Bronchial epithelial cell (primary cell): ENCODE data around the gene PAX7. TPM values are rescaled to one million over a fixed set of nuclear protein-coding genes. Genes with fewer than 3 reads are reported as not detected.

Source experiments
- DNase-seq: peaks from one replicate; pipeline ENCODE4 v3.0.0-alpha.2; 2010; ENCODE audit warnings: low read depth
- FAIRE-seq: peaks from 2 replicates; lab custom pipeline; 2011; peaks lifted over from hg19 to GRCh38; lab: Jason Lieb, UNC
- H3K27me3 ChIP-seq: 2 replicates; pipeline ENCODE4 v1.5.1; 2011; ENCODE audit warnings: low read length; ENCODE audit not compliant: control insufficient read depth, insufficient read depth
- H3K36me3 ChIP-seq: 2 replicates; pipeline ENCODE4 v1.5.1; 2011; ENCODE audit warnings: low read length; ENCODE audit not compliant: control insufficient read depth, insufficient read depth
- H3K4me3 ChIP-seq: 2 replicates; pipeline ENCODE4 v1.5.1; 2011; ENCODE audit warnings: mild to moderate bottlenecking, low read depth, low read length, control low read depth
- CTCF ChIP-seq: IDR thresholded peaks from 2 replicates; pipeline ENCODE4 v1.5.1; 2011; ENCODE audit warnings: mild to moderate bottlenecking, moderate library complexity, low read length, control low read depth, inconsistent platforms; ENCODE audit not compliant: insufficient read depth, severe bottlenecking
- total RNA-seq: library from RNA; depleted of rRNA; stranded (reverse); fragments of >200 nt; gene quantifications from 2 replicates; pipeline ENCODE4 v1.2.1, GENCODE V29; 2014

Gene PAX7
- total RNA-seq, 1 donor from 2014 or later = not detected

GRCh38 chr1:18750600-18750999 lies 120.0 kb downstream of the PAX7 start:
- Histone ChIP-seq H3K36me3 (no peaks in the 10 kb centered on the region), H3K4me3 (no peak overlapping the region), H3K27me3 (peaks cover 2% of the 10 kb centered on the region)
- FAIRE-seq (no peak), DNase-seq (no peak)
- no peak for TF ChIP-seq CTCF

GRCh38 chr1:18751425-18751824 lies 120.8 kb downstream of the PAX7 start:
- Histone ChIP-seq H3K27me3 (peaks cover 2% of the 10 kb centered on the region), H3K36me3 (no peaks in the 10 kb centered on the region), H3K4me3 (no peak overlapping the region)
- FAIRE-seq = no peak
- DNase-seq = no peak
- no peak for TF ChIP-seq CTCF

DNA sequence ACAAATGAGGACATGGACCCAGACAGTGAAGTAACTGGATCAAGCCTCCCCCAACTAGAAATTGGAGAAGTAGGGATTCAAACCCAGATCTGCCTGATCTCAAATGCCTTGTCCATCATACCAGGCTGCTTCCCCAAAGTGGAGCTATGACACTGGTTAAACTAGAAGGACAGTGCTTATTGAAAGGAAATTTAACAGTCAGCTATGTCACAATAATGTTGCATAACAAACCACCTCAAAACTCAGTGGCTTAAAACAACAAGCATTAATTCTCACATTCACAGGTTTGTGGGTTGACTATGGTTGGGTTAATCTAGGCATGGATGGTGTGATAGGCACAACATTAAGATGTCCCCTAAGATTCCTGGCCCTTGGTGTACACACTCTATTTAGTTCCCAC lies 121.8 kb downstream of the PAX7 start:
- no peak for FAIRE-seq
- H3K27me3 ChIP-seq = peaks cover 2% of the 10 kb centered on the region

GRCh38 chr1:18760156-18760555 lies 129.5 kb downstream of the PAX7 start:
- H3K36me3 ChIP-seq = no peaks in the 10 kb centered on the region
- FAIRE-seq = no peak
- H3K4me3 ChIP-seq = no peak overlapping the region
- DNase-seq = no peak
- TF ChIP-seq CTCF = no peak
- H3K27me3 ChIP-seq = no peaks in the 10 kb centered on the region

More for the DNA sequence above, 121.8 kb downstream of the PAX7 start:
- Histone ChIP-seq H3K36me3 (no peaks in the 10 kb centered on the region), H3K4me3 (no peak overlapping the region)
- TF ChIP-seq CTCF = no peak
- no peak for DNase-seq

DNA sequence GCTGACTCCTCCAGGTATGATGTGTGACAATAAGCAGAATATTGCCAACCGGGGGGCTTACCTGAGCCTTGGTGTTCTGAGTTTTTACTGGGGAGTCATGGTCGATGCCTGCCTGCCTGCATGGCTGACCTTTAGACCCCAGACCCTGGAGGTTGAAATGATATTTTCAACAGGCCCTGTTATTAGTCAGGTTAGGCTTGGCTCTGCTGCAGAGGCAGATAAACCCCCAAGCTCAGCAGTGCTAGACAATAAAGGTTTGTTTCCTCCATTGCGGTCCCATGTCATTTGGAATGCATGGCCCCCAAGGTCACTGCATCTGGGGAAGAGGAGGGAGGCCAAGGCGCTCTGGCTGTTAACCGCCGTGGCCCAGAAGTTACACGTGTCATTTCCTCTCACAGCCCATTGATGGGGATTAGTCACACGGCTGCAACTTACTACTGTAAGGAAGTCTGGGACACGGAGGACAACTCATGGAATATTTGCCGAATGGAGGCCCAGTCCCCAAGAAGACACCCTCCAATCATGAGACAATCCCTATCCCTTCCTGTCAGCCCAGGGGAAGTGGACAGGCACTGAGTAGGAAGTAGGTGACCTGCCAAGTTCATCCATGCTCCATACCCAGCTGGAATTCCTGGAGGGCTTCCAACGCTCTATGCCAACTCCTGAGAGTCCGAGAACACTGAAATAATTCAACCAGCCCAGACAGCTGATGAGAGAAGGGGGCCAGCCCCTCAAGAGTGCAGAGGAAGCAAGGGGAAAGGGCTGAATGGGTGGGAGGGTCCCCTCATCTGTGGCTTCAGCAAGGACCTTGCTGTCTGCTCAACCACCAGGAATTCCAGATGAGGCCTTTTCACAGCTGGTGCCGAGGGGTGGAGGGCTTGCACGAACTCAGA lies 131.5 kb downstream of the PAX7 start:
- DNase-seq = no peak
- Histone ChIP-seq H3K27me3 (no peaks in the 10 kb centered on the region), H3K4me3 (no peak overlapping the region), H3K36me3 (no peaks in the 10 kb centered on the region)
- FAIRE-seq = no peak
- TF ChIP-seq CTCF = no peak
